ENCODE results near the gene SMG5.

The SMG5 gene

DNA sequence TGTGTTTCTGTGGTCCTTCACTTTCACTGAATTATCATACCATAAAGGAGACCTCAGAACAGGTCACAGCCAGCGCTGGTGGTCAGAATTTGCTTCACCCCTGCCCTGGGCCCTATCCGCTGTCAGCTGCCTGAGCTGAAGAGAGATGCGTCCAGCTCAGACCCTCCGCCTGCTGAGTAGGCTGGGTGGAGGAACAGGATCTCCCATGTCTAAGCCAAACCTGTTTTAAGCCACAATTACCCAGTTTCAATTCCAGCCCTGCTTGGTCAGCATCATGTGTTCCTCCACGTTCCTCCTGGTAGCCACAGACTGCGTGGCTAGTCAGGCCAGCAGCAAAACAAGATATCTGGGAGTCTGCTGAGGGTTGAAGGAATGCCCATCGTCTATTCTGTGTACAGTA, 54.1 kb downstream of the SMG5 start:
- TF ChIP-seq POLR2A (IDR thresholded peaks at IDR 0.05; ENCODE audit: extremely low read depth, insufficient read length) (no peak), MYC (IDR thresholded peaks at IDR 0.05; ENCODE audit: low read depth, low read length) (no peak)
- TF ChIP-seq, protein P1, sequence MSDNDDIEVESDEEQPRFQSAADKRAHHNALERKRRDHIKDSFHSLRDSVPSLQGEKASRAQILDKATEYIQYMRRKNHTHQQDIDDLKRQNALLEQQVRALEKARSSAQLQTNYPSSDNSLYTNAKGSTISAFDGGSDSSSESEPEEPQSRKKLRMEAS (IDR thresholded peaks at IDR 0.05; ENCODE audit: low read depth, low read length), result no peak
- TF ChIP-seq, protein P2, sequence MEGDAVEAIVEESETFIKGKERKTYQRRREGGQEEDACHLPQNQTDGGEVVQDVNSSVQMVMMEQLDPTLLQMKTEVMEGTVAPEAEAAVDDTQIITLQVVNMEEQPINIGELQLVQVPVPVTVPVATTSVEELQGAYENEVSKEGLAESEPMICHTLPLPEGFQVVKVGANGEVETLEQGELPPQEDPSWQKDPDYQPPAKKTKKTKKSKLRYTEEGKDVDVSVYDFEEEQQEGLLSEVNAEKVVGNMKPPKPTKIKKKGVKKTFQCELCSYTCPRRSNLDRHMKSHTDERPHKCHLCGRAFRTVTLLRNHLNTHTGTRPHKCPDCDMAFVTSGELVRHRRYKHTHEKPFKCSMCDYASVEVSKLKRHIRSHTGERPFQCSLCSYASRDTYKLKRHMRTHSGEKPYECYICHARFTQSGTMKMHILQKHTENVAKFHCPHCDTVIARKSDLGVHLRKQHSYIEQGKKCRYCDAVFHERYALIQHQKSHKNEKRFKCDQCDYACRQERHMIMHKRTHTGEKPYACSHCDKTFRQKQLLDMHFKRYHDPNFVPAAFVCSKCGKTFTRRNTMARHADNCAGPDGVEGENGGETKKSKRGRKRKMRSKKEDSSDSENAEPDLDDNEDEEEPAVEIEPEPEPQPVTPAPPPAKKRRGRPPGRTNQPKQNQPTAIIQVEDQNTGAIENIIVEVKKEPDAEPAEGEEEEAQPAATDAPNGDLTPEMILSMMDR (IDR thresholded peaks at IDR 0.05; ENCODE audit: low read depth, low read length), result no peak
- H3K4me3 ChIP-seq (ENCODE audit: low read depth, low read length), result no peak overlapping the region
- DNase-seq (ENCODE audit: low read depth), result no peak

DNA sequence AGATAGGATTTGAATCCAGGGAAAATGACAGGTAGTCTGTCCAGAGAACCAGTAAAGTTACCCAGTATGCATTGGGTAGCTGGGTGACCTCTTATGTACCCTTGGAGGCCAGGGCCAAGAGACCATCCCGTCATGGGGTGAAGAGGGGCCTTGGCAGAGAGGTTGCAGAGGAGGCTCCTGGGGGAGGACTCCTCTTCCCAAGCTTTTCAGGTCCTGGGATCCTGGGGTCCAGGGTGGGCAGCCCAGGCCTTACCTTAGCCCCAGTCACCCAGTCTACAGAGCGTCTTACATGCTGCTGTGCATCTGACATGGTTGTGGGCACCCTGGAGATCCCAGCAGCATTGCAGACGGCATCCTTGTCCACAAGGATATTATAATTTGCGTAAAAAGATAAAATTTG, 55.8 kb downstream of the SMG5 start:
- DNase-seq (ENCODE audit: low read depth), result no peak
- H3K4me3 ChIP-seq (ENCODE audit: low read depth, low read length), result no peak overlapping the region
- no peak for TF ChIP-seq MYC (IDR thresholded peaks at IDR 0.05; ENCODE audit: low read depth, low read length)

DNA sequence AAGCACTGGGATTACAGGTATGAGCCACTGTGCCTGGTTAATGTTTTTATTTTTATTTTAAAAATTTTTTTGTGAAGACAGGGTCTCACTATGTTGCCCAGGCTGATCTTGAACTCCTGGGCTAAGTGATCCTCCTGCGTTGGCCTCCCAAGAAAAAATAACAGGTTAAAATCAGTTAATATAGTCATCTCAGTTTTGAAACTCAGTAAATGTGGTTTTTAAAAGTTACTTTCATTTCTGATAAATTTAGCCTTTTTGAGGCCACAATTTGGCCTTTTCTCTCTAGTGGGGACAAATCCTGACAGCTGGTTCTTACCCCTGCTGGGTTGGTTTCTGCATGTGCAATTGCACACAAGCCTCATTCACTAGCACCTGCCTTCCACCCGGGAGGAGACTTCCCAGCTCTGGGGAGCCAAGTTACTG, 56.5 kb downstream of the SMG5 start:
- no peak for DNase-seq (ENCODE audit: low read depth)
- TF ChIP-seq, protein P2 (IDR thresholded peaks at IDR 0.05; ENCODE audit: low read depth, low read length), result no peak
- no peak for TF ChIP-seq MYC (IDR thresholded peaks at IDR 0.05; ENCODE audit: low read depth, low read length)
- TF ChIP-seq, protein P1 (IDR thresholded peaks at IDR 0.05; ENCODE audit: low read depth, low read length), result no peak
- TF ChIP-seq POLR2A (IDR thresholded peaks at IDR 0.05; ENCODE audit: extremely low read depth, insufficient read length), result no peak
- no peak overlapping the region for H3K4me3 ChIP-seq (ENCODE audit: low read depth, low read length)

DNA sequence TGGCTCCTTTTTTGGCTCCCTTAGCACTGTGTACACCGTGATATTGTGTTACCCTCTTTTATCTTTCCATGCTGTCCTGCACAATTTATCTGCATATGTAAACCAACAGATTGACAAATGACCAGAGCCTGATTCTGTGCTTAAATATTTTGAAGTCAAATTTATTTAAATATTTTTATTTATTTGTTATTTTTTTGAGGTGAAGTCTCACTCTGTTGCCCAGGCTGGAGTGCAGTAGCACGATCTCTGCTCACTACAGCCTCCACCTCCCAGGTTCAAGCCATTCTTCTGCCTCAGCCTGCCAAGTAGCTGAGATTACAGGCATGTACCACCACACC, 57.0 kb downstream of the SMG5 start:
- no peak overlapping the region for H3K4me3 ChIP-seq (ENCODE audit: low read depth, low read length)
- no peak for DNase-seq (ENCODE audit: low read depth)
- TF ChIP-seq MYC (IDR thresholded peaks at IDR 0.05; ENCODE audit: low read depth, low read length) (no peak), POLR2A (IDR thresholded peaks at IDR 0.05; ENCODE audit: extremely low read depth, insufficient read length) (no peak)
- TF ChIP-seq, protein P1 (IDR thresholded peaks at IDR 0.05; ENCODE audit: low read depth, low read length), result no peak
- TF ChIP-seq, protein P2 (IDR thresholded peaks at IDR 0.05; ENCODE audit: low read depth, low read length), result no peak

DNA sequence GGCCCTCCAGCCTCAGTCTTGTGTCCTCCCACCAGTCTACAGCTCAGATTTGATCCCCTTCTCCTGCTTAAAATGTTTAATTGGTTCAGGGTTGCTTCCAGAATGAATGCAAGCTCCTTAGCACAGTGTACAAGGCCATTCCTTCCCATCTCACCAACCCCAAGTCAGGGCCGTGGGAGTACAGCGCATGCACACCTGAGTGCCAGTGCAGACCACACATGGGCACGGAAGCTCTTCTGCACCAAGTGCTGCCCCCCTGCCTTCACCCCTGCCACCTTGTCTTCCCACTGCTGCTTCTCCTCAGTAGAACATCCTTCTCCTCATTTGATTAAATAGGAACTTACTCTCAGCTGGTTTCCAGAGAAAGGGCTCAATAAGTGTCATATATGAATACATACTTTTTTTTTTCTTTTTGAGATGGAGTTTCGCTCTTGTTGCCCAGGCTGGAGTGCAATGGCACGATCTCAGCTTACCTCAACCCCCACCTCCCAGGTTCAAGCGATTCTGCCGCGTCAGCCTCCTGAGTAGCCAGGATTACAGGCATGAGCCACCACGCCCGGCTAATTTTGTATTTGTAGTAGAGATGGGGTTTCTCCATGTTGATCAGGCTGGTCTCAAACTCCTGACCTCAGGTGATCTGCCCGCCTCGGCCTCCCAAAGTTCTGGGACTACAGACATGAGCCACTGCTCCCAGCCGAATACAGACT, 60.5 kb downstream of the SMG5 start:
- TF ChIP-seq, protein P2 (IDR thresholded peaks at IDR 0.05; ENCODE audit: low read depth, low read length), result no peak
- no peak for TF ChIP-seq POLR2A (IDR thresholded peaks at IDR 0.05; ENCODE audit: extremely low read depth, insufficient read length)
- TF ChIP-seq, protein P1 (IDR thresholded peaks at IDR 0.05; ENCODE audit: low read depth, low read length), result no peak
- TF ChIP-seq MYC (IDR thresholded peaks at IDR 0.05; ENCODE audit: low read depth, low read length), result no peak
- H3K4me3 ChIP-seq (ENCODE audit: low read depth, low read length), result no peak overlapping the region
- DNase-seq (ENCODE audit: low read depth), result no peak

DNA sequence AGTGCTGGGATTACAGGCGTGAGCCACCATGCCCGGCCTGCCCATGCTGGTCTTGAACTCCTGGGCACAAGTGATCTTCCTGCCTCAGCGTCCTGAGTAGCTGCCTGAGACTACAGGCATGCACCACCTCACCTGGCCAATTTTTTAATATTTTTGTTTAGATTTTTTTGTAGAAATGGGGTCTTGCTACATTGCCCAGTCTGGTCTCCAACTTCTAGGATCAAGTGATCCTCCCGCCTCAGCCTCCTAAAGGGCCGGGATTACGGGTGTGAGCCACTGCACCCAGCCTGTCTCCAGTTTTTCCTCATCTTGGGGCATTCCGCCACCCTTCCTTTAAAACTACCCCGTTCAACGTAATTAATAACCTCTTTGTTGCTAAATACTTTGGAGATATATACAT, 62.4 kb downstream of the SMG5 start:
- DNase-seq (ENCODE audit: low read depth), result no peak
- TF ChIP-seq MYC (IDR thresholded peaks at IDR 0.05; ENCODE audit: low read depth, low read length), result no peak
- TF ChIP-seq, protein P2 (IDR thresholded peaks at IDR 0.05; ENCODE audit: low read depth, low read length), result no peak
- no peak for TF ChIP-seq POLR2A (IDR thresholded peaks at IDR 0.05; ENCODE audit: extremely low read depth, insufficient read length)
- TF ChIP-seq, protein P1 (IDR thresholded peaks at IDR 0.05; ENCODE audit: low read depth, low read length), result no peak
- no peak overlapping the region for H3K4me3 ChIP-seq (ENCODE audit: low read depth, low read length)

Data from NB4 (cell line).